GM18498 (cell line): ENCODE results near the gene TRABD2B.

Source experiments
- ATAC-seq: cut with Tn5 transposase; IDR thresholded peaks from one replicate; pipeline ENCODE4 v1.9.1; 2021; ENCODE audit warnings: mild to moderate bottlenecking, moderate library complexity; ENCODE audit not compliant: unreplicated experiment

TRABD2B gene

DNA sequence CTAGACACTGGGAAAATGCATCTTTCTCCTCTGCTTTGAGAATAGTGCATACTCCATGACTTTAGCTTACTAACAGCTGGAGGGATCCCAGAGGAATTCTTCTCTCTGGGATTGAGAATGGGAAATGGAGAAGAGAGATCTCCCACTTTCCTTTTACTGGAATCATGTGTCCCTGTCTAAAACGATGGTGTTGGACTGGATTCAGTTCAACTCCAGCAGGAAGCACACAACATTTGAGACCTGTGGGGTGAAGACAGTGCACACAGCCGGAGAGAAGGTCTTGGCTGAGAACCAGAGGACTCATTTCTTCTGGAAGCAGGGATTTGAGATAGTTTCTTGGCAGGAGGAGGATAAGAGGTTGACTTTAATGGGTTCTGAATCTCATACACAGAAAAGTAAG is 58.7 kb downstream of the TRABD2B start:
- ATAC-seq, result no peak

DNA sequence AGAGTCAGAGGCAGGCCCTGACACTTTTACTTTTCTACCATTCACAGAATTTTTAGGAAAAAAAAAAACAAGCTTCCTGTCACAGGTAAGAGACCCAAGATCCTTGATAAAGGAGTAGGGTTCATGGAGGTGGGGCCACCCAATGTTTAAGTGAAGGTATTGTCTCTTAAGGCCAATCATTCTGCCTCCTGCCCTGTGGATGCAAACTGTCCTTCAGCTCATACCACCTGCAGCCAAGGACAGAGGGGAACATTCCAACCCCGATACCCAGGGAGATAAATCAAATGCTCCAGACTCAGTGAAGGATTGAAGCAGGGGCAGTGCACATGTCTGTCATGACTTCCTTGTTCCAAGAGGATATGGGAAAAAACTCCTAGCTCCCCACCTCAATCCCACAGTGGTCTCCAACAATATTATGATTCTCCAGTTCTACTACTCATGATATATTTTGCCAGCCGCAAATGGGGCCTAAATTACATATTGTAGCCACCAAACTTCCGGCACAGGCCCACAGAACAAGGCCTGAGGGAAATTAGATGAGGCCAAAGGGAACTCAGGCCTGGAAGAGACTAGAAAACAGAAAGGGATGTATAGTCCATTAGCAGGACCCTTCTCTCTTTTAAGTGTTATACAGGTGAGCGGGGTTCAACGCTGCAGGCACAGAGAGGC is 59.5 kb downstream of the TRABD2B start:
- ATAC-seq, result no peak

DNA sequence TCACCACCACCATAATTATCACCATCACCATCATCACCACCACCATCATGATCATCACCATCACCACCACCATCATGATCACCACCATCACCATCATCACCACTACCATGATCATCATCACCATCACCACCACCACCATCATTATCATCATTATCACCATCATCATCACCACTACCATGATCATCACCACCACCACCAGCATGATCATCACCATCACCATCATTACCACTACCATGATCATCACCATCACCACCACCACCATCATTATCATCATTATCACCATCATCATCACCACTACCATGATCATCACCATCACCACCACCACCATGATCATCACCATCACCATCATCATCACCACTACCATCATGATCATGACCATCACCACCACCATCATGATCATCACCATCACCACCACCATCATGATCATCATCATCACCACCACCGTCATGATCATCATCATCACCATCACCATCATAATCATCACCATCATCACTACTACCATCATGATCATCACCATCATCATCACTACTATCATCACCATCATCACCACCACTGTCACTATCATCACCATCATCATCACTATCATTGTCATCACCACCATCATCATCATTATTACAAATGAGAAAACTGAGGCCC is 60.2 kb downstream of the TRABD2B start:
- ATAC-seq, result no peak

DNA sequence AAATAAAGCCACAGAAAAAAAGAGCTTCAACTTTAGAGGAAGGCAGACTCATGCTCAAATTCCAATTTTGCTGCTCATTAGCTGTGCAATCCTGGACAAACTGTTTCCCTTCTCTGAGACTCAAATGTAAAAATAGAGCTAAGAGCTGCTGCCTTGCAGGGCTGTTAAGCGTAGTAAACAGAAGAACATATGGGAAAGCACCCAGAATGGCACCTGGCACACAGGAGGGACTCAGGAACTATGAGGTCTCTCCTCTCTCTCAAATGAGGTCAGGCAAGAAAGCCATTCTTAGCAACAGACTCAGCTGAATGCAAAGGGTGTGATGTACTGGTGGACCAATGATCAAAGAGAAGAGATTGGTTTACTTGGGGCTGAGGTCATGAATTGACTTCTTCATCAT is 61.3 kb downstream of the TRABD2B start:
- no peak for ATAC-seq

DNA sequence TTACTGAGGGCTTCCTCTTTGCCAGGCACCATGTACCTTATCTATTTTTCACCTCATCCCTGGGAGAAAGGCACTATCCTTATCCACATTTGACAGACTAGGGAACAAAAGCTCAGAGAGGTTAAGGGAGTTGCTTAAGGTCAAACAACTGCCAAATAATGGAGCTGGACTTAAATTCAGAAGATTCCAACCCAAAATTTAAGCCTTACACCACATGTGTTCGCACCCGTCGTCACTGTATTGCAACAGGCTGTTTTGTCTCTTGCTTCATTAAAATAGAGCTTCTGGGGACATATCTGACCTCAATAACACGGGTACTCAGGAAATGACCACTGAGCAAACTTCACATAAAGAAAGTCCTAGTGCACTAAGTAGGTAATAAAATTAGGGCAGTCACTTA is 62.0 kb downstream of the TRABD2B start:
- no peak for ATAC-seq

DNA sequence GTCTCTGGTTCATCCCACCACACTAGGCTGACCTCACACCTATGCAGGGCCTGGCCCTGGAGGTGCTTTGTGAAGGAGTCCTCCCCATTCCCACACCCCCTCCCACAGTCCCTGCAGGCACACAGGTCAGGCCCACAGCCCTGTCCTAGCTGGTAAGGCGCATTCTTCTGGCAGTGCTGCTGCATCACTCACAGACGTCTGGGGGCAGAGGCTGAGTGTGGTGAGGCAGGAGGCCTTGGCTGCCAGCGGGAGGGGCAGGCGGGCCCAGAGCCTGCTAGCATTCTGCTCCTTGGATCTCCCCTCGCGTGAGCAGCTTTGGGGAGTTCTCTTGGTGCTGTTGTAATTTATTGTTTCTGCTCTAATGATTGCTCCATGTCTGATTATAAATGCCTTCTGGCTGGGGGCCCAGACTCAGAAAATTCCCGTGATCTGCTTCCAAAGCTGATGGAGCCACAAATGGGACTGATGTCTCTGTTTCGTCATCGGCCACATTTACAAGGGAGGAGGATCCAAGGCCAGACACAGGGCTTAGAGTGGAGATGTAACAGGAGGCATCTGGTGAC is 62.9 kb downstream of the TRABD2B start:
- no peak for ATAC-seq

DNA sequence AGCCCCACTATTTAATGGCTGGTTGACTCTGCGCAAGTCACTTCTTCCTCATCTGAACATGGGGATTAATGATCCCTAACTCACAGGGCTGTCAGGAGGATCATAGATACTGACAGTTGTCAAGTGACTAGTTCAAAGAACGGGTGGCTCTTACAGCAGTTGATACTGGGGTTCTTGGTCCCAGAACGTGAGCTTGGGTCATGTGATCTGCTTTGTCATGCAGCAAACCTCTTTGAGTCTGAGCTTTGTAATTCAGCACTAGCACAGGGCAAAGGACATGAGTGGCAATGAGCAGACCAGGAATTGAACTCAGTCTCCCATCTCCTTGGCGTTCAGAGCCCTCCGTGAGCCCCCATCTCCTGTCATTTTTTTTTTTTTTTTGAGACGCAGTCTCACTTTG is 64.4 kb downstream of the TRABD2B start:
- no peak for ATAC-seq

DNA sequence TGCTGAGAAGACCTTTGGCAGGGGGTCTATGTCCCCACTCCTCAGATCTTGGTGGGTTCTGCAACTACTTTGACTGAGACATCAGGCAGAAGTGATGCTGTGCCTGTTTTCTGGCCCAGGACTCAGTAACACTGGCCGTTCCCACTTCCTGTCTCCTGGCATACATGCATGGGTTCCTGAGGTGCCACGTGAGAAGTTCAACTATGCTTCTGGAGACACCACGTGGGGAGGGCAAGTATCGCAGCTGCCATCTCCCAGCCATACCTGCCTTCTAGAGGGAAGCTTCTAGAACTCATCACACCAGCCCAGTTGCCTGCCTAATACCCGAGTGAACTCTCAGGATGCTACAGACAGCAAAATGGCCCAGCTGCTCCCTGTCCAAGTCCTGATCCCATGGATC is 65.8 kb downstream of the TRABD2B start:
- no peak for ATAC-seq

DNA sequence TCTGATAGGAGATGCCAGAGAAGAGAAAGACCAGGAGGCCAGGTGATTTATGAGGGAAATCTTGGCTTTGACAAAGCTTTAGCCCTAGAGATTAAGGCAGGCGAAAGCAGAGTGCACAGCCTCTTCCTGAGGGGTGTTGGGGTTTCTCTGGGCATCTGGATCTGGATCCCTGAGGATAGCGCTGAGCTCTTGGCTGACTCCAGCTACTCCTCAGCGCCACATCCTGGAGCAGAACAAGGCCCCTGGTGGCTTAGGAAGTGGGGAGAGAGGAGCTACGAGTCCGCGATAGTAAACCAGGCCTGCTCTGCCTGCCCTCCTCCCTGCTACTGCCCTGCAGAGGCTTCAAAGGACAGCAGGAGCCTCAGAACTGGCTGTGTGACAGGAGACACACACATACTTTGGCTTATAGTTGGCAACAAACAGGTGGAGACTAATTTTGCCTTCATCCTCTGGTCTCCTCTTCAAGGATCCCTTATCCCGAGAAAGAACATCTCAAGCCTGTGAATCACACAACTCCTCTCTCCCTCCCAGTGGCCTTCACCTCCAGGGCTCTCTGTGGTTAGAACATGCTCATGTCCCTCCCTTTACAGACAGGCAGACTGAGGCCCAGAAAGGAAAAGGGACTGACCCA is 66.9 kb downstream of the TRABD2B start:
- ATAC-seq, result no peak

DNA sequence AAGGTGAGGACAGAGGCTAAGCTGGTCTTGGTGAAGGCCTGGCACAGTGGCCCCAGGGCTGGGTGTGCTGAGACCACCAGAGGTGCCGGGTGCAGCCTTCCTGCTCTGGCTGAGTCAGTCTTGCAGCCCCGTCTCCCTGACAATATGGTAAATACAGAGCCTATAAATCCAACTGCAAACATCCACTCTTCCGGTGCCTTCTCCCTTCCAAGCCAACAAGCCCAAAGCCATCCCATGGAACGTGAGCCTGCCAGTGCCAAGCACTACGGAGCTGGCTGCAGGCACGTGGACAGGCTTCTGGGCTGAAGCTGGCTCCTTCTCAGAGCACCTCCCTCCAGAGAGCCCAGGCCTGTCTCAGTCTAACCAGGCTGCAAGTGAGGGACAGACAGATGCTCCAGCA is 70.0 kb downstream of the TRABD2B start:
- ATAC-seq, result no peak

DNA sequence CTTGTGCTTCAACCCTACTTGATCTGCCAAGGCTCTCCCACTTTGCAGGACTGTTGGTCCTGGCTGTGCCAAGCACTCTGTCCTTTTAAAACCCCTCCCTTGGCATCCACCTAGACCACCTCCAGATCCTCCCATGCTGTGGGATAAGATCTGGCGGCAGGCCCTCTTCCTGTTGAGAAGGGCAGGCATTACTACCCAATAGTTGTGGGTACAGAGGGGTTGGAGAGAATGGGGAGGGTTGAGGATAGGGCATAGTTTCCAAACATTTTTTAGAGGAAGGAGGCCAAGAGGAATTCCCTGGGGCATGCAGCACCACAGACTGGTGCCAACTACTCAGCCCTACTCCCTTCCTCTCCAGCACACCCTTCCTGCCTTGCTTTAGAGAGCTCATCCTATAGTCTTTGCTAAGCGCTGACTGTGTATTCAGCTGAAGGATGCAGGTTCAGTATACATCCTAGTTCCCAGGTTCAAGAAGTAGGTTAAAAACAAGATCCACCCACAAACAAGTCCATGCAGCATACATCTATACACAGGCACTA is 70.7 kb downstream of the TRABD2B start:
- no peak for ATAC-seq

DNA sequence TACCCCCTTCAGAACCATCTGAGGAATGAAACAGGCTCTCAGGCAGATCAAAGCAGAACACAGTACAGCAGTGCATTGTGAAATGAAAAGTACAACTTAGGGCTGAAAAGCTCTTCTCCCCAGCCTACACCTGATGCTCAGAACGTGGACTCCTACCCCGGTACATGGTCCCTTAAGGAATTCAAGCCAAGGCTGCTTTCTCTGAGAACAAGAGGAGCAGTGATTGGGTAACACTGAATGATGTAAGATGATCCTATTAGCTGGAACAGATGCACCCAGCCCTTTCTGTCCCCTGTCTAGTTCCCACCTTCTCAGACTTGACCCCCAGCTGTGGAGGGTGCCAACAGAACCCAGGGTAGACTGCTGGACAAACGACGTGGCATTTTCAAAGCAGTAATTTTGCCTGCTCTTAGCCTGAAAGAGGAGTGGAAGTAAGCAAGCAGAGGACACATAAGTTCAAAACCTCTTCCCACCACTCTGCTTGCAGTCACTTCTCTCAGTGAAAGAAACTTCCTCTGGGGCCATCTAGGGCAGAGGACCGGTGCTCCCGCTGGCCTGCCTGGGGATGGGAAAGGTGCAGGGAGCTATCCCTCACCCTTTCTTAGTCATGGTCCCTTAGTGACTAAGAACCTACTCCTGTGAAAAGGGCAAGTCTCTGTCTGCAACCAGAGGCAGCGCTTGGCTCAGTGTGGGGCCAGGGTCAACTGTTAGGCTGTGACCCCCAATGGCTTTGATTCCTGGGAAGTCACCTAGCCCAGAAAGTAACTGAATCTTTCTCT is 72.7 kb downstream of the TRABD2B start:
- ATAC-seq, result no peak

DNA sequence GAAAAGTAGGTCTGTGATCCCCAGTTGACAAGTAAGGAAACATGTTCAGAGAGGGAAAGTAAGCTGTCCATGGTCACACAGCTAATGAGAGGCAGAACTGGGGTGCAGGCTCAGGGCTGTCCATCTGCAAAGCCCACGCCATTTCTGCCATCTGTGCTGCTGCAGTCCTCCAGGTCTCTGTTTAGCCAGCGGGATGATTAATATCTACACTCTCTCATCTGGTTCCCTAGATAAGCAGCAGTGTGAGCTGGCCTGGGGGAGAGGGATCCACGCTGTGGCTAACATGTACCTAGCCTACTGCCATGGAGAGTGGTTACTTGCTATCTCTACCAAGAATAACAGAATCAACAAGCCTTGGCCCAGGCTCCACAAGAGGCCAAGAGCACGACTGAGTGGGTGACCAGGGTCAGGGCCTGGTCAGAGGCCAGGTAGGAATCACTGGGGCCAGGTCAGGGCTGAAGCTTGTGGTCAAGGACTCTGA is 75.2 kb downstream of the TRABD2B start:
- ATAC-seq, result no peak

DNA sequence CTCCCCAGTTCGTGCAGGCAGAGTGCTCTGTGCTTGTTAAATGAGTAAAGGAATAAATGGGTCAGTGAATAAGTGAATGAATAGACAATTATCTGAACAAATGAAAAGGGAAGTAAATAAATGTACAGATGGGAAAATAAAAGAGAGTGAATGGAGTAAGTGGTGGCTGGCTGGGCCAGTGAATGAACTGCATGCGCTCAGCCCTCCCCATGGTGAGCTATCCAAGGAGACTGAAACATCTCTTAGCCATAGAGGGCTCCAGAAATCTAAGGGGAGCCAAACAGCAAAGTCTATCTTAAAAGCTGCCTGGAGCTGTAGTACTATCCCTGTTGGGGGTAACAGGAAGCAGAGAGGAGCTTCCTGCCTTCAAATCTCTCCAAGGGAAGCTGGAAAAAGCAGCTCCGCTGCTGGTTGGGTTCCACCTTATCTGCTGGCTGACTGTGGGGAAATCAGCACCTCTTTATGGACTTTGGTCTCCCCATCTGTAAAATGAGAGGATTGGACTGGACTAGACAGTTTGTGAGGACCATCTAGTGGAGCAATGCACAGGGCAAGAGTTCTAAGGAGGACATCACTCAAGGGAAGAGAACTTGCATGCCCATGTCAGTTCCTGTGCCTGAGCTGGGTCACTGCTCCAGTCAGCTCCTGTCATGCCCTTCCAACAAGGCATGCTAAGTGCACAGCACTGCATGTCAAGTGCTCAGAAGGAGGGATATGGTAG is 77.9 kb downstream of the TRABD2B start:
- ATAC-seq, result no peak

DNA sequence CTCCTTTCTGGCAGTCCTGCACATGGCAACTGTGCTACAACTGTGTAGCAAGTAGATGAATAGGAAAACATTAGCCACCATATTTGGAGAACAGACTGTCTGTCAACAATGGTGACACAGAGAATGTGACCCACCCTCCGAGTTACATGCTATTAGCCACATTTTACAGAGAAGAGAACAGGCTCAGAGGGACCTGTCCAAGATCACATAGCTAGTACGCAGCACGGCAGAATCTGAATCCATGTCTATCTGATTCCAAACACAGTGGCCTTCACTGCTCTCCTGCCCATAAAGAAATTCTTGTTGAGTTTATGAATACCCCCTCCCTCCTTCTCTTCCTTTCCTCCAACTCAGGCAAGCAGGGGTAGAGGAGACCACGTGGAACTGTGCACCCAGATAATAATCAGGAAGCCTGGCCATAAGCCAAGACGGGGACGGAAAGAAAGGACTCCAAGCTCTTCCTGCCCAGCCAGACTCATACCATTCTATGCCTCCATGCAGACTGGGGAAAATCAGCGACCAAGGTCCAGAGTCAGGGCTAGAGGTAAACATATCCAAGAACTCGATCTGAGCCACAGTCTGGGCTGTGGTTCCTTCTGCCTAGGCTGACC is 78.8 kb downstream of the TRABD2B start:
- ATAC-seq, result no peak

DNA sequence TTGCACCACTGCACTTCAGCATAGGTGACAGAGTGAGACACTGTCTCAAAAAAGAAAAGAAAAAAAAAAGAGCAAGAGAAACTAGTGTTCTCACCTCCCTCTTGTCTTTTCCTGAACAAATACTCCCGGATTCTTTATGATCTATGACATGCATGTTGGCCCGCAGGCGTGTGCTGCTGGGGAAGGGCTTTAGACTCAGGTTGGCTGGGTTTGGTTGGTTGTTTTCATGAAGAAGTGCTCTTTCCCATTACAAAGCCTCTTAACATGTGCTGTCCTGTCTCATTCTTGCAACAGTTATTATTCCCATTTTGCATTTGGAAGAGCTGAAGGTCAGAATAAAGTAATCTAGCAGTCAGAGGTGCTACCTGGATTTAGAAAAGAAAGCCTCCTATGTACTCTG is 79.5 kb downstream of the TRABD2B start:
- ATAC-seq, result no peak

DNA sequence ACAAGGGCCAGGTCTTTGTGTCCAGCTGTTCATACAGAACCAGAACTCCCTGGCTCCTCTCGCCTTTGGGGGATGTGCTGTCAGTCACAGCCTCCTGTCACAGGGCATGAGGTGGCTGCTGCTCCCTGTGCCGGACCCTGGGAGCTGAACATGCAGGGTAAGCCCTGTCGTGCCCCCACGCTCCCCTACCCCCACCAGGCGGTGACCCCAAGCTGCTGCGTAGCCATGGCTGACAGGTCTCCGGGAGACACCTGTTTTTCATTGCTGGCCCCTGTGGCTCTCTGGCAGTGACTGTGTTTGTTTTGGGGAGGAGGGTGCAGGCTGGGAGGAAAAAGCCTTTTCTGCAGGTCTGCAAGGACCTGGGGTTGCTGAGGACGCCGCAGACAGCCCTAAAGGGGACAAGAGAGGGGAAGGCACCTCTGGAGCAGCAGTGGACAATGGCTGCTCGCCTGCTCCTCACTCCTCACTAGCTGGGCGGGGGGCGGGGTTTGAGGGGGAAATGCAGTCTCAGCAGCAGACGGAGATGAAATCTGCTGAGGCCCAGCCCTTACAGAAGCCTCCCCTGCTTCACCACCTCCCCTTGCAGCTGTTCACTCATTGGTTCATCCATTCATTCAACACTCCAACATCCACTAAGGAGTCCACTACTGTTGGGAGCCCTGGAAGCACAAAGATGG is 81.4 kb downstream of the TRABD2B start:
- no peak for ATAC-seq

DNA sequence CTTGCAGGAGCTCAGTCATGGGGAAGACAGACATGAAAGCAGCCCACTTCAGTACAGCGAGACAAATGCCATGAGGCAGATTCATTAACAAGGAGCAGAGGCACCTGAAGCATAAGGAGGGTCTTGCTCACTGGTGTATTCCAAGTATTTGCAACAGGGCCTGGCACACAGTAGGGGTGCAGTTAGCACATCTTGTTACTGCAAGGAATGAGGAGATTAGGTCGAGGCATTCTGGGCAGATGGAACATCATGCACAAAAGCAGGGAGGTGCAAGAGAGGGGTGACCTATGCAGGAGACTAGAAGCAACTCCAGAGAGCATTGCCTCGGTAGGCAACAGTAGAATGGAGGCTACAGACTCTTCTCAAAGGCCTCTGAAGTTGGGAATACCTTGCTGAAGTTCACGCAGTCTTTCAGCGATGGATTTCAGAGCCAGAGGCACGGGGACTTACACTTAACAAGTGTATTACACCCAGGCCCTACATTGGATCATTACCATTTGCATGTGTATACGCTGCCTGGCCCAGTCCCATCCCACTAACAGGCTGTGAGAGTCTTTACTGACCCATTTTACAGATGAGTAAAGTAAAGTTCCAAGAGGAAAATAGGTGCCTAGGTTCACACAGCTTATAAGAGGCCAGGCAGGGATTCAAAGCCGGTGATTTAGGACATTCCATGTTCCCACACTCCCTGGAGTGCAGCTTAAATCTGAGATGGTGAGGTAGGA is 82.1 kb downstream of the TRABD2B start:
- ATAC-seq, result no peak
